NCI-H460 (cell line): ENCODE results near the gene PPP2R2B. TPM values are rescaled to one million over a fixed set of nuclear protein-coding genes. Genes with fewer than 3 reads are reported as not detected.

Experiments used
- DNase-seq: peaks from one replicate; pipeline ENCODE4 v3.0.0-alpha.2; 2016; ENCODE audit warnings: low read depth; ENCODE audit errors: extremely low read depth
- total RNA-seq: library from RNA; depleted of rRNA; stranded (reverse); fragments of >200 nt; shearing (Covaris generic); gene quantifications from 2 replicates; pipeline ENCODE4 v1.2.3, GENCODE V29; 2014

Gene PPP2R2B
- total RNA-seq, 1 experiment from 2014 or later: not detected

GRCh38 chr5:146707316-146707715, 171.2 kb downstream of the PPP2R2B start:
- no peak for DNase-seq

DNA sequence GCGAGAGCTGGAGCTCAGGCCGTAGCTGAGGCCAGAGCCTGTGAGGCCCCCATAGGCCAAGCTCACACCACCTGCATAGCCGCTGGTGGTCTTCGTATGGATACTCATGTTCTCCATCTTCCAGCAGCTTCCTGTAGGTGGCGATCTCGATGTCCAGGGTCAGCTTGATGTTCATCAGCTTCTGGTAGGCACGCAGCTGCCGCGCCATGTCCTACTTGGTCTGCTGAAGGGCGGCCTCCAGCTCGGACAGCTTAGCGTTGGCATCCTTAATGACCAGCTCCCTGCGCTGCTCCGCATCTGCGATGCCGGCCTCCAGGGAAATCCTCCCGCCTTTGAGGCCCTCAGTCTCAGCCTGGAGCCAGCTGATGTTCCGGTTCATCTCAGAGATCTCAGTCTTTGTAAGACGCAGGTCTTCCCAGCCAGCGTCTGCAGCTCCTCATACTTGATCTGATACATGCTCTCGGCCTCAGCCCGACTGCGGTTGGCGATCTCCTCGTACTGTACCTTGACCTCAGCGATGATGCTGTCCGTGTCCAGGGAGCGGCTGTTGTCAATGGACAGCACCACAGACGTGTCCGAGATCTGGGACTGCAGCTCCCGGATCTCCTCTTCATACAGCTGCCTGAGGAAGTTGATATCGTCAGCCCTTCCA, 172.1 kb downstream of the PPP2R2B start:
- no peak for DNase-seq

DNA sequence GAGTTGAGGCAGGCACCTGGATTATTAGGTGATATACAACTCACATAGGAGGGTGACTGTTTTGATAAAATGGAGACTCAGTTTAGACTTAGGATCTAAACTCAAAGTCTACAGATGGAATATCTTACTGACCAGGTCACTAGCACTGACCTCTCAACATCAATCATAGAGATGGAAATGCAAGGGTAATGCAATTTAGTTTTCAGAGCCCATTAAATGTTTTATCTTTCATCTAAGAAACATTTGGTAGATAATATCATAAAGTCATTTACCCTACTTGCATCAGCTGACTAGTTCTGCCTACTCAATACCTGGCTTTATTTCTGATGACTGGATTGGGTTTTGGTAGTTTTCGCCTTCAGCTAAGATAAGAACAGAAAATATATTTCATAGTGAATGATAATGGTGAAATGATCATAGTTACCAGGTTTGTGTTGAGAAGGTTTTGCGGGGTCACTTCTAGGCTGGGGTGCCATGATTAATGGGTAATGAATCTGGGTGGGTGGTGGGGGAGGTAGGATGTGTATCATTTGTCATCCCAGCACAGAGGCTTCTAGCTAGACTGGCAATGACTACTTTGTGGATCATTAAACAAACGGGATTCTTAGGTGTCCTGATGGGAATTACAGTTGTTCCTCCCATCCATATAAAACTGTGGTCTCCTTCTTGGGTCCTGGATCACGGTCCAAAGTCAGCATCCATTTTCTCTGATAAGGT, 173.4 kb downstream of the PPP2R2B start:
- no peak for DNase-seq

- no peak for DNase-seq
Observed at GRCh38 chr5:146703899-146704298, 174.7 kb downstream of the PPP2R2B start.

DNA sequence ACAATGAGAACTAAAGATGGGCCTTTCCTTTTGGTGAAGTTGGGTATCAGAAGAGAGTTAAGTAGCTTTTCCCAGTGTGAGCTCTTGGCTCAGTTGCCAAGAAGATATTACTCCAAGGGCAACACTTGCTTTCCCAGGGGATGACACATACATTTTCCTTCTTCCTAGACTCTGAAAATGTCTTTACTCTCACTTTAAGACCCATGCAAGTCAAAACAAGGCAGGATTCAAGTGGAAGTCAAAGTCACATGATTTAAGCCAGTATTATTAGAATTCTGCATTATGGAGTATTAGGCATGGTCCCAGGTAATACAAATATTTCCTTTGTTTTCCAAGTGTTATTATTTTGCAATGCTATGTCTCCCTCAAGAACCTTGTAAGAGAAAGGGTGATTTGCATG, 175.1 kb downstream of the PPP2R2B start:
- no peak for DNase-seq

- no peak for DNase-seq
Observed at GRCh38 chr5:146699664-146700418, 178.7 kb downstream of the PPP2R2B start.

DNA sequence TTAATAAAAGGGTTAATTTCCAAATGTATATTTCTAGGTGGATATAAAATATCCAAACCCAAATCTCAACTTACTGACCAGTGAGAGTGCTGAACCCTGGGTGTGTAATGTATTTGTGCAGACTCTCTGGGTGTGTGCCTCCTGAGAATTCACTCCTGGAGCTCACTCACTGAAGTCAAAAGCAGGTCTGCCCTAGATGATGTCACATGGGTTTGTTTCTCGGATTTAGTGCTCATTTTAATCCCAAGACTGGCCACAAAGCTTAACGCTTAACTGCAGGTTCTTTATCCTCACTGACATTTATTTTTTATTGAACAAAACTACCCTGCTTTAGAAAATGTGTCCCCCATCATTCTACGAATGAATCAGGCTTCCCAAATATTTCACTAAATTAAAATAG, 179.4 kb downstream of the PPP2R2B start:
- DNase-seq: no peak

- DNase-seq: no peak
Observed at GRCh38 chr5:146698651-146699050, 179.9 kb downstream of the PPP2R2B start.

DNA sequence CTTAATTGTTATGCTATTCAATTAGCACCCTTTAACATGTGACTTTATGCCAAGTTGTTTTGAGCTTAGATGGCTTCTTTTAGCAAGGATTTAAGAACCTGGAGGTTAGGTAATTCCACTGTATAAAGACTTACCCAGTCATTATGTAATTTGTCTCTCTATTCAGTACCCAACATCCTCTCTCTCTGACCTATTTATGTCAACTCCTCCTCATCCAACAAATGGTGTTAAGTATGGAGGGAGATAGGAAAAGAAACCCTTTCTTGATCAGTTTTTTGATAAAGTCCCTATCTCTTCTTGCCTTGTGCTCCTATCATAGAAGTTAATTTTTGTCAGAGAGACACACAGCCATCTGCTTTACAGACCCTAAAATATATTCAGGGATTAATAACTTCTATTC, 181.3 kb downstream of the PPP2R2B start:
- no peak for DNase-seq

DNA sequence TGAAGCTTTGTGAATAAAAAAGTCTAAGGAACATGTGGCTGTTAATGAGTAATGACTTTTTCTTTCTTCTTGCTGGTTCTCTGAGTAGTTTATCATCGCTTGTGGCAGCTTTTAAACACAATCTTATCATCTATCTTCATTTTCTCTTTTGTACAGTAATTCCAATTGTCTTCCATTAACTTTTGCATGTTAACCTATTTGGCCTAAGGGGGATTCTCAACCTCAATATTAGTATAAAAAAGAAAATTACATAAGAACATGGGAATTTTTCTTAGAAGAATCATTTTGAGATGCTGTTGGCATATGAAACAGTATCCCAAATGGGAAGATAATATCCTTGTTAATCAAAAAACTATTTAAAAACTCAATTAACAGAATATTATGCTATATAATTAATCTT, 182.9 kb downstream of the PPP2R2B start:
- no peak for DNase-seq

DNA sequence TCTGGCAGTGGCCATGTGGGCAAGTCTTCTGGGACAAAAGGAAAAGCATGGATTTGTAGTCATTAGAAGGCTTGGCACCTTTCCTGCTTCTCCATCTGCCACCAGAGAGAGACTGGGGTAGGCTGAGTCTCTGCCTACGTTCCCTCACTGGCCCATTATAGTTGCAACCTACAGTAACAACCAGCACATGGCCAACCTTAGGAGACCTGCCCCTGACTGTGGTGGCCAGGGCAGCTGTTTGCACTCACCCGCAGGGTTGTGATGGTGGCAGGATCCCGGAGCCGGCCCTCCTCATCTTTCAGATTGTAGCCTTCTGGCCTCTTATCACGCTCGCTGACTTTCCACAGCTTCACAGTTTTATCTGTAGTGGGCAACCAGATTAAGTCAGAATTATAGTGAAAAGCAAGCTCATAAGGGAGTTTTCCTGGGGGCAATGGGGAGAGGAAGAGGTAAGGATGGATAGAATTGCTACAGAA, 187.6 kb downstream of the PPP2R2B start:
- DNase-seq: no peak

DNA sequence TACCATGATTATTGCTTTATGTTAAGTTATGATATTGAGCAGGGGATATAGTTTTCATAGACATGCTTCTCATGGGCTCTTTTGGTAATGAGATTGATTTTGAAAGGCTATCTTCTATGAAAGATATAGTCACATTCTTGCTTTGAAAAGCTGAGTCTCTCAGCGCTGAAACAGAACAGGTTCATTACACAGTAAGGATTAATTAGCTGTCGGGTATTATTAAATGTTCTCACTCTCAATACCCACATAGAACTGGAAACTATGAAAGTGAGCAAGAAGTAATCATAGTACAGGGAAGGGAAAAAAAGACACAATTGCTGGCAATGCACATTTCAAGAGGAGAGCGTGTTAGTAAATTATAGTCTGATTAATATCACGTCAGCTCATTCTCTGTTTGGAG, 190.9 kb downstream of the PPP2R2B start:
- DNase-seq: no peak

GRCh38 chr5:146683861-146684260, 194.7 kb downstream of the PPP2R2B start:
- DNase-seq: no peak

GRCh38 chr5:146682899-146683532, 195.5 kb downstream of the PPP2R2B start:
- DNase-seq: no peak

DNA sequence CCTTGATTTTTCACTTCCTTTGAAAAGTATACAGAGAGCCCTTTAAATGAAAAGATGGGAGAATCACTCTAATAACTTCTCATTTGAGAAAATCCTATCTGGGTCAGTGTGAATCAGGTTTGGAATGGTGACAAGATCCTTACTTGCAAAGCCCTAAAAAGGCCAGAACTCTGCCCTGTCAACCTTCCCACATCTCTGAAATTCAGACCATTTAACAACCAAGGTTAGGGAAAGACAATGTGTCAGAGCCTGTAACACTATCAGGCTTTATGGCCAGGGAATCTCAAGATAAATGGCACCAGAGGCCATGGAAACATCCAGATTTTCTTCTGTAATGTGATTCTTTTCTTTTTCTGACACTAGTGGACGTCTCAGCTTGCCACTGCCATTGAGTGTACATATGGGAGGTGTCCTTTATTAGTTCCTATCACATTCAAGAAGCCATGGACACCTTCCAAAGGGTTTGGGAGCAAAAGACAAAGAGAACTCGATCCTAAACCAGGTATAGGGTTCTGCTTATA, 196.9 kb downstream of the PPP2R2B start:
- DNase-seq: no peak

GRCh38 chr5:146680846-146681584, 197.5 kb downstream of the PPP2R2B start:
- DNase-seq: no peak

DNA sequence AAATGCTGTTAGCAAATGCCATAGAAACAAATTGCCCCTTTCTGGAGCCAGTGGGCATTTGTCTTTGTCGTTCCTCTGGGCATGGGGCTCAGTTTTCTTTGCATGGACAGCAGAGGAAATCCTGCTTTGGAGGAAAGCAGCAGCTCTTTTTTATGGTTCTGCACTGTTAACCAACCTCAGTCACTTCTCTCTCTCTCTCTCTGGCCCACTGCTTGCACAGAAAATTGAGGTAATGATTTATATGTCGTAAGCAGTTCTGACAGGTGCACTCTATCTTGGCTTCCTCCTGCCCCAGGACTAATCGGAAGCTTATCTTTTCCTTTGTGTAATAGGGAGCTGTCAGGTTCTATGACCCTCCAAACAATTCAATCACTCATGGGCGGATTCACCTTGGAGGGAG, 202.9 kb downstream of the PPP2R2B start:
- DNase-seq: no peak

GRCh38 chr5:146672866-146673265, 205.7 kb downstream of the PPP2R2B start:
- no peak for DNase-seq

DNA sequence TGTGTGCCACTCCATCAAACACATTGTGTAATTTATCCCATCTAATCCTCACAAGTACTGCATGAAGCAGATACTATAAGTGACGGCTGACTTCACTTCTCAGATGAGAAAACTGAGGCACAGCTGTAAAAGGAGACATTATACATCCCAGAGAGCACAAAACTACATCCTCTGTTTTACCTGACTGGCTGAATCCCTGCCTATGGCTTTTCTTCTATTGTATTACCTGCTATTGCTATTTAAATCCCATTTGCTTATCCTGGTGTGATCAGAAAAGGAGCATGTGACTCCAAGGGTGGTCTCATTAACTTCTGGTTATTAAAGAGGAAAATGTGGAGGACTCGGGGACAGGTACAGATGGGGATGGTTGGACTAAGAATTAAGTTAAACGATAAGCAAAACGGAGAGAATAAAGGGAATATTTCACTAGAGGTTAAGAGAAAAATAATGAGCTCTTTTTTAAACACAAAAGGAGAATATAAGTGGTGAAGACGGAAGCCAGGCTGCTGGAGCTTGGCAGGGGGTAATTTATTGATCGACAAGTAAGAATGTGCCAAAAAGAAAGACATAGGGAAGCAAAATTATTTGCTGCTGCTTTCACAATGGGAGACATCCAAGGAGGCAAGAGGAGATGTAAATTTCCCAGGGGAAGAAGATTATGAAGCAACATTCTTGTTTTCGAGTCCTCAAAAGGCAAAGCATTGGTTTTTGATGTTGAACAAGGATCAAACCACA, 206.8 kb downstream of the PPP2R2B start:
- DNase-seq: no peak

- no peak for DNase-seq
Observed at GRCh38 chr5:146669656-146670055, 208.9 kb downstream of the PPP2R2B start.
